ENCODE data around the gene LARGE1.

- TF ChIP-seq CTCF (IDR thresholded peaks at IDR 0.05; ENCODE audit: insufficient read depth, low read length) (no peak), POLR2AphosphoS5 (IDR thresholded peaks at IDR 0.05; ENCODE audit: low read depth) (no peak), REST (IDR thresholded peaks at IDR 0.05; ENCODE audit: insufficient replicate concordance, low read depth) (no peak)
Observed at GRCh38 chr22:33902073-33902472, 18.2 kb downstream of the LARGE1 start.
